GM18909 (cell line): ENCODE results near the gene THSD4.

ENCODE experiments used
- ATAC-seq: cut with Tn5 transposase; IDR thresholded peaks from one replicate; pipeline ENCODE4 v1.9.1; 2021; ENCODE audit warnings: mild to moderate bottlenecking; ENCODE audit not compliant: unreplicated experiment, poor library complexity

The THSD4 gene

GRCh38 chr15:71612869-71613268 lies 497.6 kb downstream of the THSD4 start:
- ATAC-seq: no peak

GRCh38 chr15:71623111-71623510 lies 507.8 kb downstream of the THSD4 start:
- no peak for ATAC-seq

DNA sequence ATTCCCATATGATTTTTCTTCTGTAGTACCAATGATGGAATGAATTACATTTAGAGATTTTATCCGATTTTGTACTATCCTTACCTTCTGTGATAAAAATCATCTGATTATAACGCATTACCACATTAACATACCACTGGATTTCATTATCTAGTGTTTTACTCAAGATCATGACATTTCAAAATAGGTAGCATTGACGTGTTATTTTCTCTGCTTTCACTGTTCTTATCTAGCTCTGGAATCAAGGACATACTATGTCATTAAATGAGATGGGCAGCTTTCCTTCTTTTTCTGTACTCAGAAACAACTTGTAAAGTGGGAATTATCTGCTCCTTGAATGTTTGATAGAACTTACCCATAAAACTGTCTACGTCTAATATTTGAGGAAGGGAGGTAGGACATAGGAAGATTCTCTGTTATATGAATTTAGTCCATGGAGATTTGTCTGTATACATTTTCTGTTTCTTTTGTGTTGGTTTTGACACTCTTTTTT lies 511.4 kb downstream of the THSD4 start:
- ATAC-seq: no peak

DNA sequence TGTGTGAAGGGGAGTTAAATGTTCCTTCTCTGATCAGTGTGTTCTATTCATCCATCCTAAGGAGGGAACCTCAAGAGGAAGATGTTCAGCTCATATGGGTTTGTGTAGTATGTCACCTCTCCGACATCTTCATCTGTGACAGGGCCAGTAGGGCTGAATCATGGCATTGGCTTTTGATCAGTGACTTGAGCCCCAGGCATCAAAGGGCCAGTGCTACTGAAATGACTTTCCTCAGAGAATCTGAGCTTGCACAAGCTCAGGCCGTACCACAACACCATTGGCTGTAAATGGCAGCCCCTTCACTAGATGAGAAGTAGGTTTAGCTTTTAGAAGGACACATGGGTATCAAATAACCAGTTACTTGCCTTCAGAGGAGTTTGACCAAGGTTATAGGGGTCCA lies 511.9 kb downstream of the THSD4 start:
- no peak for ATAC-seq

GRCh38 chr15:71627604-71628003 lies 512.3 kb downstream of the THSD4 start:
- no peak for ATAC-seq

- ATAC-seq: no peak
These were observed 513.9 kb downstream of the THSD4 start for GRCh38 chr15:71628988-71629770.

DNA sequence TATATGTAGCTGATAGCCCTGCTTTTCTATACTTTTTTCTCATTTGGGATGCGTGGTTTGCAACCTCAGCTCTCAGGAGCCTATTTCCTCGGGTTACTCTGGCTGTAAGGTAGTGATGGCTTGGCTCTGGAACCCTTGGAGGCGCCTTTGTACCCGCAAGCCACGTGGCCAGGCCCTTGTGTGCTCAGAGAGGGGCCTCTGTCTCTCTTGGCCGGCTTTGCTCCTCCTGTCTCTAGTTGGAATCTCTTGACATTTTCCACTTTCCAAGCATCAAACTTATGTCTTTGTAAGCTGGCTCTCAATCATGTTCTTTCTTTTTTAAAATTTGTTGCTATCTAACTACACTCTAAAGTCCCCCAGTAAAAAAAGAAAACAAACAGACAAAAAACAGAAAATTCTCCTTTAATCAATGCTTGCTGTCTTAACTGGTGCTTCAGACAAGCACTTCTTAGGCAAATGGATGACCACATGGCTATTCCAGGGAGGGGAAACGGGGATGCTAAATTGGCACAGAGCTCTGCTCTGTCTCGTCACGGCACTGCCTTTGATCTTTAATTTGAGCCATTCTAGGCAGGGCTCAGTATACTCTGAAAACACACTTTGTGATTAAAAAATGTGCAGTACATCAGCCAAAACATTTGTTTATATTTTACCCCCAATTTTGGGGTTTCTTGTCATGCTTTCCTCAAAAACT lies 514.7 kb downstream of the THSD4 start:
- no peak for ATAC-seq

DNA sequence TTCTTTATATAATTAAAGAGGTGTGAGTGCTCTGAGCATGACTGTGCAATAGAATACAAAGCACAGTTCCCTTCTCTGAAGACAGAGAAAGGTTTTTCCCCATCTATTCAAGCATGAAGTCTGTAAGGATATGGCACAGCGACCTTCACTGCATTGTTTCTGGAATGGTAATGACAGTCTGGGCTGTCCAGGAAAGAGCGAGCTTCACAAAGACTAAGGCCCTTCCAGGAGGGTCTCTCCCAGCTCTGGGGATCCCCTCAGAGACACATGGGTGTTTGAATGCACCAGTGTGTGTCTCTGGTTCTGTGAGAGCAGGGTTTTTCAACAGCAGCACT lies 515.2 kb downstream of the THSD4 start:
- no peak for ATAC-seq

- ATAC-seq: no peak
These were observed 517.4 kb downstream of the THSD4 start for GRCh38 chr15:71632576-71633195.

GRCh38 chr15:71634820-71635560 lies 519.7 kb downstream of the THSD4 start:
- no peak for ATAC-seq

DNA sequence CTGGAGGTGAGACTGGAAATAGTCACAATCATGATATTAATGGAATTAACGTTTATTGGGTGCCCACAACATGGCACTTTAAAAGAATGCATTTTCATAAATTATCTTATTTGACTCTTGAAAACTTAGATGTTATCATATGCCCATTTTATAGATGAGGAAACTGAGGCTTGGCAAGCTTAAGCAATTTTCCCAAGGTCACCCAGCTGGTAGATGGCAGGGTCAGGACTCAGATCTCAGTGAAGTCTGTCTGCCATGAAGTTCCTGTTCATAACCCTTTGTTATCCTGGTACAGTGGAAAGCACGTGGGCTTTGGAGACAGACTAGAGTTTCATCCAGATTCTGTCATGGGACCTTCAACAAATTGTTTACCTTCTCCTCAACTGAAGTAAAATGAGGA lies 520.5 kb downstream of the THSD4 start:
- no peak for ATAC-seq

- ATAC-seq: no peak
These were observed 523.6 kb downstream of the THSD4 start for GRCh38 chr15:71638876-71639275.

- no peak for ATAC-seq
These were observed 524.2 kb downstream of the THSD4 start for GRCh38 chr15:71639471-71639870.

GRCh38 chr15:71643918-71644317 lies 528.6 kb downstream of the THSD4 start:
- no peak for ATAC-seq

DNA sequence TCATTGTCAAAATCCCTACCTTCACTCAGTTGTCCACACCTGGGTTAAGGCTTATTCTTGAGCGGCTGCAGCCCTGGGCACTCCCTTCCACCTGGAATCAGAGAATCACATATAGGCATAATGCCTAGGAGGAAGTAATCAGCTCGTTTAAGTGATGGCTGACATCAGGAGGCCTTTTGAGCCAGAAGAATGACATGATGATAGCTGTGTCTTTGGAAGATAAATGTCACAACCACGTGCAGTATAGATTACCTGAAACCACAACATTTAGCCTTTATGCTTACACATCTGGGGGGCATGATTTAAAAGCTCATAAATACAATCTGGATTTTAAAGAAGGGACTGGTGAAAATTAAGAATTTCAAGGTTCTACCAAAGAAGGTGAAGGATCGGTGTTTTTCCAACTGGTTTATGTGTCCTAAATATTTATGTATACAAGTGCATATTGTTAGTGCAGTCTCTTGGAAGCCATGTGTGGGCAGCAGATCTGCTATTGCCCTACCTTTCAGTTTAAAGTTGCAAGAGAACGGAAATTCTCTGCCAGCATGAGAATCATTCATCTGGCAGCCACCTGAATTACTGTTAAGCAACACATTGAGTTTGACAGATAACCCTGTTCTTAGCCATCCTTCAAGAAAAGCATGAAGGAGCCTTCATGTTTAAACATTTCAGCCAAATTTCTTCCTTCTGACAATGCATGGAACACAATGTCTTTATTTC lies 531.7 kb downstream of the THSD4 start:
- no peak for ATAC-seq

DNA sequence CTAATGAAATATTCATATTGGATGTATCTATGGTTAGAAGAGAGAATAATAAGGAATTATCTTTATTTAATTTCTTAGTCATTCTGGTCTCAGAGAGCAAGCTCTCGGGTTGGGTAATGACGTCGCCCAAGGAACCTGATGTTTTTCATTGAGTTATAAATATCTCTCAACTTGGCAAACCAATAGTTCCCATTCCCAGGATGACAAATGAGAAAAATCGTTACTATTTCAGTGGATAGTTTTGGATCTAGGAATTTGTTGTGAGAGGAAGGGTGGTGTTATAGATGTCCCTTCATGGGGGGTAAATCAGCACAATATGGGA lies 532.2 kb downstream of the THSD4 start:
- no peak for ATAC-seq

- no peak for ATAC-seq
These were observed 532.8 kb downstream of the THSD4 start for GRCh38 chr15:71648095-71648494.

- ATAC-seq: no peak
These were observed 534.6 kb downstream of the THSD4 start for GRCh38 chr15:71649894-71650293.

DNA sequence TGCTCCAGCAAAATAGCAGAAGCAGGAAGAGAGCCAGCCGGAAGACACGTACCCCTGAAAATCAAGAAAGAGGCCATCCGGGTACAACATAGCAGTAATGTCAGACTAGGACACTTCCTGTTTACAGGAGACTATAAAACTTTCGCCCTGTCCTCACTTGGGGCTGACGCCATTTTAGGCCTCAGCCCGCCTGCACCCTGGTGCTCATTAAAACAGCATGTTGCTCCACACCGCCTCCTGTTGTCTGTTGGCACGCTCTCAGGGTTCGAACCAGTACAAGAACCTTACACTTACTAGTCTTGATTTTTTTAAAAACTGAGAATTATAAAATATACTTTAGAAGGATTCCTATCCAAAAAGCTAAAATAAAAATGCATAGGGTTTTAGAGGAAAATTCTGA lies 535.3 kb downstream of the THSD4 start:
- no peak for ATAC-seq

DNA sequence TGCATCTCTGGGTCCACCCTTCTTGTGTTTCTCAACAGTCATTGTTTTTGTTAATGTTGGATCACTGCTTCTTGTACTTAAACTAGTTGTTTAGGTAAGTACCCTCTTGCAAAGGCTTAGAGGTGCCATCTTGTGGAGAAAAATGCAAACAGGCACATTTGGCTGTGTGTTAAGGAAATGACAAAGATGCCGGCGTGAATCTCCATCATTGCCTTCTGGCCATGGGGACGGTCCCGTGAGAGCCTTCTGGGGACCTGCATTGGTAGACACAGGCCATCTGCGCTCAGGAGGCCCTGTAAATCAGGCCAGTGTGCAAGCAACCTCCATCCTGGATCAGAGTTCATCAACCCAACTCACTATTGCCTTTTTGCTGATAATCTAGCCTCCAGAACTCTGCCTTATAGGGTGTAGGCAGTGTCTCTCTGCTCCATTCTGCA lies 536.5 kb downstream of the THSD4 start:
- ATAC-seq: no peak
